ENCODE data around the gene CLDN1. TPM values are rescaled to one million over a fixed set of nuclear protein-coding genes. Genes with fewer than 3 reads are reported as not detected.

The CLDN1 gene
- total and polyA plus RNA-seq, 2 of the 8 experiments (the other 6 are each of a cell fraction or from before 2014, with no cell fraction given), result 3.1 to 6.1 TPM

GRCh38 chr3:190360228-190360627 lies 38.0 kb upstream of the CLDN1 start:
- H3K79me2 ChIP-seq (ENCODE audit: control insufficient read depth in 1 of 2, insufficient read depth in 2 of 2, low read length in 2 of 2), result no peaks in the 10 kb centered on the region
- no peaks in the 10 kb centered on the region for H4K20me1 ChIP-seq (replicated peaks in 1 of 2; ENCODE audit: control insufficient read depth in 1 of 2, insufficient read depth in 2 of 2, low read length in 2 of 2)
- no peaks in the 10 kb centered on the region for H3K9me3 ChIP-seq (ENCODE audit: insufficient read depth in 2 of 2, low read depth in 1 of 2, low read length in 1 of 2)
- H4K91ac ChIP-seq (replicated peaks; ENCODE audit: insufficient read length, low read length), result no peak overlapping the region
- no peak overlapping the region for H3K27ac ChIP-seq (ENCODE audit: low read depth, low read length)
- no peak overlapping the region for H3K4me3 ChIP-seq (ENCODE audit: extremely low read depth in 1 of 4, insufficient read depth in 2 of 4, low read depth in 3 of 4, low read length in 4 of 4)
- no peaks in the 10 kb centered on the region for H3K79me1 ChIP-seq (ENCODE audit: low read depth, low read length)
- no peak for DNase-seq (ENCODE audit: low read depth in 1 of 2, low spot score in 2 of 2)
- H3K56ac ChIP-seq (replicated peaks; ENCODE audit: insufficient read length, low read depth, low read length), result no peak overlapping the region
- no peak overlapping the region for H2AK5ac ChIP-seq (ENCODE audit: low read depth, low read length)
- H4K5ac ChIP-seq (ENCODE audit: insufficient read length, low read depth, low read length), result no peak overlapping the region
- H2AFZ ChIP-seq (ENCODE audit: low read length), result no peak overlapping the region
- peaks cover 0 to 9% (median 2%) of the 10 kb centered on the region in 4 experiments; a peak in 2 of 7 replicates for H3K4me1 ChIP-seq (replicated peaks in 1 of 4; ENCODE audit: control insufficient read depth in 3 of 4, insufficient read depth in 4 of 4, low read length in 3 of 4)
- H3K4ac ChIP-seq (replicated peaks; ENCODE audit: insufficient read length, low read depth, low read length), result no peak overlapping the region
- no peak overlapping the region for H3K18ac ChIP-seq (ENCODE audit: extremely low read depth, low read length)
- H2BK5ac ChIP-seq (ENCODE audit: low read depth, low read length), result no peak overlapping the region; the same call in 1 of the 2 replicates
- H2BK15ac ChIP-seq (ENCODE audit: low read length), result no peak overlapping the region
- no peak overlapping the region for H3K9ac ChIP-seq (replicated peaks in 1 of 4; ENCODE audit: extremely low read depth in 1 of 4, low read depth in 3 of 4, low read length in 3 of 4)
- no peak for FAIRE-seq
- H3K23ac ChIP-seq (ENCODE audit: insufficient read length), result no peak overlapping the region
- no peak overlapping the region for H2BK12ac ChIP-seq (ENCODE audit: low read depth, low read length)
- 96% methylated on average over 2 of the region's 2 CpGs; no CpG with 5 or more reads in 1 of the 2 experiments for WGBS, 2 experiments (ENCODE audit: extremely low coverage in 1 of 2, insufficient coverage in 1 of 2, insufficient read length in 1 of 2, insufficient replicate concordance in 2 of 2, low coverage in 1 of 2, low lambda C conversion rate in 2 of 2, missing lambda C conversion rate in 1 of 2)
- H3K36me3 ChIP-seq (ENCODE audit: control insufficient read depth in 2 of 4, insufficient read depth in 4 of 4, low read length in 3 of 4), result no peaks in the 10 kb centered on the region
- H2BK20ac ChIP-seq (ENCODE audit: low read length), result no peak overlapping the region
- no peaks in the 10 kb centered on the region; a peak in 1 of 7 replicates for H3K27me3 ChIP-seq (replicated peaks in 1 of 4; ENCODE audit: control insufficient read depth in 3 of 4, extremely low read depth in 1 of 4, insufficient read depth in 3 of 4, low read length in 3 of 4)
- ChIA-PET CTCF (ENCODE audit: partially characterized antibody) (interaction anchor here (0.6 to 2.5 kb wide), 7 partner anchors 8 to 447 kb away, joined by 3 to 9 read pairs (median 4); no protein-coding TSS in a partner anchor), POLR2A (ENCODE audit: partially characterized antibody) (no interaction called here)
- no peak overlapping the region for H4K8ac ChIP-seq (ENCODE audit: extremely low read depth, insufficient read depth, low read length)
- TF ChIP-seq SAP30 (IDR thresholded peaks at IDR 0.05; ENCODE audit: insufficient read depth, insufficient replicate concordance, low read length), result no peak
- no peaks in the 10 kb centered on the region for H3K23me2 ChIP-seq (ENCODE audit: low read depth, low read length)
- no peak overlapping the region for H3K14ac ChIP-seq (ENCODE audit: insufficient read length)
- no peak overlapping the region for H3K4me2 ChIP-seq (ENCODE audit: insufficient read depth in 1 of 2, low read depth in 2 of 2, low read length in 2 of 2)
- H2BK120ac ChIP-seq (replicated peaks; ENCODE audit: low read depth, low read length), result no peak overlapping the region

All from H1 (cell line).